ENCODE results near the gene BICRAL. TPM values are rescaled to one million over a fixed set of nuclear protein-coding genes. Genes with fewer than 3 reads are reported as not detected.

BICRAL gene
- total RNA-seq, 2 experiments from 2014 or later = 12.1 to 12.6 TPM

DNA sequence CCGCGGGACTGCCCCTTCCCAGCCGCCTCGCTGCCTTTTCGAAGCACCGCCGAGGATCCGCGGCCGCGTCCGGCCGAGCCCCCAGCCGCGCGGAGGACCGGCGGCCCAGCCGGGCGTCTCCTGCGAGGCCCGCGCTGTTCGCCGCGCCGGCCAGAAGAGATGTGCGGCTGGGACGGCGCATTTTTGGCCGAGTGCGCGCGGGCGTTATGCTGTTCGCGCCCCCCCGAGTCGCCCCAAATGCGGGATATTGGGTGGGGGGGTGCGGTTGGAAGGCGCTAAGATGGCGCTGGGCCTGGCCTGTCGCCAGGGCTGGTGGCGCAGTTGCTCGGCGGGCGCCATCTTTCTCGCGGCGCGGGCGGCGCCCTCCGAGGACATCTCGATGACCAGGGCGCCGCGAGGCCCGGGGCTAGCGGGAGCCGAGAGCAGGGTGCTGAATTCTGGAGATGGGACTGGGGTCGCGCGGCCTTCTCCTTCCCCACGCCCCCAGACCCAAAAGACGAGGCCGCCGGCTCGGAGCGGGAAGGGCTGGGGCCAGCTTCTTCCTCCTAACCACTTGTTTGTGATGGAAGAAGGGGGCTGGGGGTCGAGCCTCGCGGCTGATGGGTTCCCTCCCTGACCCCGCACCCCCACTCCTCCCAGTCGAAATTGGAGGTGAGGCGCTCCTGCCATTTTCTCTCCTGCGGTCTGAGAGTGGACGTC is 1.5 kb downstream of the BICRAL start:
- CTCF ChIA-PET = interaction anchor here (0.7 to 2.0 kb wide), 3 partner anchors 12 to 96 kb away, joined by 3 to 9 read pairs (median 4); partner anchors contain the start of genes RPL7L1 and TBCC
- POLR2A ChIA-PET = interaction anchor here (0.5 to 3.9 kb wide), 7 partner anchors 14 to 443 kb away, joined by 3 to 67 read pairs (median 7); partner anchors contain the start of genes RPL7L1, TBCC and UBR2

GRCh38 chr6:42783876-42784642 is 2.2 kb downstream of the BICRAL start:
- ChIA-PET POLR2A (interaction anchor here (1.0 to 3.9 kb wide), 4 partner anchors 13 to 57 kb away, joined by 3 to 48 read pairs (median 10); no protein-coding TSS in a partner anchor), CTCF (interaction anchor here (1.3 kb wide), 2 partner anchors 38 to 95 kb away, joined by 3 to 4 read pairs; partner anchors contain the start of genes RPL7L1 and TBCC)

GRCh38 chr6:42784717-42785498 is 3.1 kb downstream of the BICRAL start:
- ChIA-PET POLR2A (interaction anchor here (1.0 to 1.4 kb wide), 2 partner anchors 14 to 37 kb away, joined by 3 to 6 read pairs; no protein-coding TSS in a partner anchor), CTCF (interaction anchor here (0.5 to 1.3 kb wide), 4 partner anchors 39 to 218 kb away, joined by 3 to 4 read pairs (median 4); partner anchors contain the start of genes RPL7L1 and TBCC)

- POLR2A ChIA-PET = no interaction called here
- CTCF ChIA-PET = interaction anchor here (0.6 kb wide), 1 partner anchor 70 kb away, joined by 3 read pairs; no protein-coding TSS in a partner anchor
Observed at GRCh38 chr6:42786525-42786985, 4.7 kb downstream of the BICRAL start.

GRCh38 chr6:42787063-42787472 is 5.2 kb downstream of the BICRAL start:
- POLR2A ChIA-PET = interaction anchor here (0.6 to 1.2 kb wide), 2 partner anchors 14 to 41 kb away, joined by 3 to 5 read pairs; partner anchors contain the start of gene TBCC
- CTCF ChIA-PET = interaction anchor here (0.6 to 0.7 kb wide), 2 partner anchors 10 to 69 kb away, joined by 3 read pairs; no protein-coding TSS in a partner anchor

DNA sequence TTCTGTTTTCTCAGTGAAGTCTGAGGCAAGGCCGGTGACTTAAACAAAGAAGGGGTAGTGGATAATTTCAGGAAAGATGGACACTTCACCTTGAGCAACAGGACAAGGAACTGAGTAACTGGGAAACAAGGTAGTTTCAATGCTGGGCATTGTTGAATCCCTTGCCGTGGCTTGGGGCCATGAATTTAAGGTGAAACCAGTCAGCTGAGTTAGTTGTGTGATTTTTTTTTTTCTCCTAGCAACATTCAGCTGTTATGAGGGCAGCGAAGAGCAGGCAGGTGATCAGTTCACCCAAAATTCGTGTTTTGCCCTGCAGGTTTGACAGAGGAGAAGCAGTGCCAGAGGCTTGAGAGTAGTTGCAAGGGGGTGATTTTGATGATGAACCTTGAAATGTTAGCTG is 6.8 kb downstream of the BICRAL start:
- ChIA-PET POLR2A (interaction anchor here (0.6 kb wide), 1 partner anchor 149 kb away, joined by 4 read pairs; no protein-coding TSS in a partner anchor), CTCF (interaction anchor here (0.7 to 1.1 kb wide), 3 partner anchors 18 to 225 kb away, joined by 3 read pairs; partner anchors contain the start of gene UBR2)

- CTCF ChIA-PET = interaction anchor here (1.6 kb wide), 1 partner anchor 27 kb away, joined by 3 read pairs; no protein-coding TSS in a partner anchor
Observed at GRCh38 chr6:42790549-42791181, 8.8 kb downstream of the BICRAL start.

DNA sequence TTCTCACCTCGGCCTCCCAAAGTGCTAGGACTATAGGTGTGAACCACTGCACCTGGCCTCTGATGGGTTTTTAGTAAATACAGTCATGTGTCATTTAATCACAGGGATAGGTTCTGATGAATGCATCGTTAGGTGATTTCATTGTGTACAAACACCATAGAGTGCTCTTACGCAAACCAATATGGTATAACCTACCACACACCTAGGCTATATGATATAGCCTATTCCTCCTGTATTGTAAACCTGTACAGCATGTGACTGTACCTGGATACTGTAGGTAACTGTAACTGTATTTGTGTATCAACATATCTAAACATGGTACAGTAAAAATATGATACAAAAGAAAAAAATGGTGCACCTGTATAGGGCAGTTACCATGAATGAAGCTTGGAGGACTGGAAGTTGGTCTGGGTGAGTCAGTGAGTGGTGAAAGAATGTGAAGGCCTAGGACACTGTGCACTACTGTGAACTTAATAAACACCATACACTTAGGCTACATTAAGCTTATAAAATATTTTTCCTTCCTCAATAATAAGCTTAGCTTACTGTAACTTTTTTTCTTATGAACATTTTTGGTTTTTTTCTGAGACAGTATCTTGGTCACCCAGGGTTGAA is 10.0 kb downstream of the BICRAL start:
- ChIA-PET POLR2A (interaction anchor here (0.7 to 1.0 kb wide), 2 partner anchors 21 to 65 kb away, joined by 4 to 5 read pairs; no protein-coding TSS in a partner anchor), CTCF (no interaction called here)

More at GRCh38 chr6:42790549-42791181, 8.8 kb downstream of the BICRAL start:
- POLR2A ChIA-PET = no interaction called here

- ChIA-PET CTCF (no interaction called here), POLR2A (no interaction called here)
Observed at GRCh38 chr6:42795651-42796050, 13.8 kb downstream of the BICRAL start.

DNA sequence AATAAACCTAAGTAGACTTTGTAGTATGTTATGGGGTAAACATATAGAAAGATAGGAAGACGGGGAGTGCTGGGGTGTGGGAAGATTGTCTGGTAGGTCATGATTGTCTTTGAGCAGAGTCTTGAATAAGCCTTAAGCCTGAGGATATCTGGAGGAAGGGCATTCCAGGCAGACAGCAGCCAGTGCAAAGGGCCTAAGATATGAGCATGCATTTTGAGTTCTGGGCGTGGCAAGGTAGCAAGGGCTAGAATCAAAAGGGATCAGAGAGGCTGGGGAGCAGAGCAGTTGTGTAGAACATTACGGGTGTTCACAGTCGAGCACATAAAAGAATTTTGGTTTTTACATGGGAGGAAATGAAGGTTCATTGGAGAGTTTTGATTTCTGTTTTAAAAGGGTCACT is 14.3 kb downstream of the BICRAL start:
- POLR2A ChIA-PET = no interaction called here

DNA sequence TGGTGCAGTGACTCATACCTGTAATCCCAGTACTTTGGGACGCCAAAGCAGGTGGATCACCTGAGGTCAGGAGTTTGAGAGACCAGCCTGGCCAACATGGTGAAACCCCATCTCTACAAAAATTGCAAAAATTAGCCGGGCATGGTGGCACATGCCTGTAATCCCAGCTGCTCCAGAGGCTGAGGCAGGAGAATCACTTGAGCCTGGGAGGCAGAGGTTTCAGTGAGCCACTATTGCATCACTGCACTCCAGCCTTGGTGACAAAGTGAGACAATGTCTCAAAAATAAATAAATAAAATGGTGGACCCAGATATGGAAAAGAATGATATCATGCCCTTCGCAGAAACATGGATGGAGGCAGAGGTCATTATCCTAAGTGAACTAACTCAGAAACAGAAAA is 15.8 kb downstream of the BICRAL start:
- ChIA-PET POLR2A (interaction anchor here (1.0 kb wide), 1 partner anchor 33 kb away, joined by 9 read pairs; no protein-coding TSS in a partner anchor), CTCF (interaction anchor here (0.6 kb wide), 1 partner anchor 10 kb away, joined by 3 read pairs; no protein-coding TSS in a partner anchor)

More for the DNA sequence above, 14.3 kb downstream of the BICRAL start:
- CTCF ChIA-PET = interaction anchor here (0.7 kb wide), 1 partner anchor 94 kb away, joined by 4 read pairs; no protein-coding TSS in a partner anchor

DNA sequence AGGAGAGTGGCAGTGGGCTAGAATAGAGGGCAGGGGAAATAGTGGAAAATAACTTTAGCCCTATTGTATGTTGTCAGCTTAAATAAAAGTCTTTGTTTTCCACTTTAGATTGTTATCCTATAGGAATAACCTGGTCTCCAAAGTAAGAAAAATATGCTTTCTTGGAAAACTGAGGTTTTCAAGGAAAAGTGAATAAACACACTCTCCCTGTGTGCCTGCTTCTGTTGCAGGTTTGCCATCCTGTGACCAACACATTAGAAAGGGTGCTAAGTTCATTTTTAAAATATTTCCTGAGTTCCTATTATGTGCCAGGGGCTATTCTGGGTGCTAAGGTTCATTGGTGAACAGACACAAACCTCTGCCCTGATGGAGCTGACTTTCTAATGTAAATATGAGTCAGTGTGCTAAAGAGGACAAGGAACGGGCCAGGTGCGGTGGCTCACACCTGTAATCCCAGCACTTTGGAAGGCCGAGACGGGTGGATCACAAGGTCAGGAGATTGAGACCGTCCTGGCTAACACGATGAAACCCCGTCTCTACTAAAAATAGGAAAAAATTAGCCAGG is 23.5 kb downstream of the BICRAL start:
- ChIA-PET POLR2A (no interaction called here), CTCF (no interaction called here)

DNA sequence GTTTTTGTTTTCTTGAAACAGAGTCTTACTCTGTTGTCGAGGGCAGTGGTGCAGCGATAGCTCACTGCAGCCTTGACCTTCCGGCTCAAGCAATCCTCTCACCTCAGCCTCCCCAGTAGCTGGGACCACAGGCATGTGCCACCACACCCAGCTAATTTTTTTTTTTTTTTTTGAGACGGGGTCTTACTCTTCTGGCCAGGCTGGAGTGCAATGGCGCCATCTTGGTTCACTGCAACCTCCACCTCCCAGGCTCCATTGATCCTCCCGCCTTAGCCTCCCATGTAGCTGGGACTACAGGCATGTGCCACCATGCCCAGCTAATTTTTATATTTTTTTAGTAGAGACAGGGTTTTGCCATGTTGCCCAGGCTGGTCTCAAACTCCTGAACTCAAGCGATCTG is 24.5 kb downstream of the BICRAL start:
- POLR2A ChIA-PET = interaction anchor here (0.6 kb wide), 2 partner anchors 25 to 78 kb away, joined by 3 to 4 read pairs; no protein-coding TSS in a partner anchor
- CTCF ChIA-PET = interaction anchor here (0.6 kb wide), 1 partner anchor 99 kb away, joined by 3 read pairs; no protein-coding TSS in a partner anchor

GRCh38 chr6:42808492-42809483 is 26.9 kb downstream of the BICRAL start:
- POLR2A ChIA-PET = interaction anchor here (0.5 kb wide), 1 partner anchor 9 kb away, joined by 3 read pairs; no protein-coding TSS in a partner anchor
- CTCF ChIA-PET = interaction anchor here (0.7 kb wide), 1 partner anchor 1364 kb away, joined by 3 read pairs; no protein-coding TSS in a partner anchor

- CTCF ChIA-PET = interaction anchor here (1.5 kb wide), 1 partner anchor 43 kb away, joined by 3 read pairs; no protein-coding TSS in a partner anchor
- POLR2A ChIA-PET = interaction anchor here (0.6 to 0.7 kb wide), 2 partner anchors 21 to 200 kb away, joined by 3 to 5 read pairs; no protein-coding TSS in a partner anchor
Observed at GRCh38 chr6:42813074-42813645, 31.3 kb downstream of the BICRAL start.

Measured in activated CD8-positive, alpha-beta memory T cell treated with anti-CD3 and anti-CD28 coated beads for 36 hours (primary cell).